GM21367 (cell line): ENCODE data around the gene HMX1.

Experiments
- ATAC-seq: cut with Tn5 transposase; IDR thresholded peaks from one replicate; pipeline ENCODE4 v1.9.1; 2021; ENCODE audit not compliant: unreplicated experiment

The HMX1 gene

GRCh38 chr4:8893227-8893623 is 21.6 kb upstream of the HMX1 start:
- no peak for ATAC-seq

GRCh38 chr4:8892556-8893226 is 21.1 kb upstream of the HMX1 start:
- no peak for ATAC-seq

GRCh38 chr4:8891646-8892555 is 20.3 kb upstream of the HMX1 start:
- no peak for ATAC-seq

GRCh38 chr4:8891255-8891645 is 19.6 kb upstream of the HMX1 start:
- no peak for ATAC-seq

GRCh38 chr4:8888856-8889255 is 17.2 kb upstream of the HMX1 start:
- ATAC-seq: no peak

GRCh38 chr4:8886612-8887406 is 15.2 kb upstream of the HMX1 start:
- no peak for ATAC-seq

GRCh38 chr4:8882239-8882638 is 10.6 kb upstream of the HMX1 start:
- ATAC-seq: no peak

GRCh38 chr4:8880851-8881250 is 9.2 kb upstream of the HMX1 start:
- no peak for ATAC-seq

- ATAC-seq: no peak
Measured at GRCh38 chr4:8879574-8879973, 7.9 kb upstream of the HMX1 start.

- no peak for ATAC-seq
Measured at GRCh38 chr4:8878421-8878820, 6.8 kb upstream of the HMX1 start.

- no peak for ATAC-seq
Measured at GRCh38 chr4:8877780-8878040, 6.1 kb upstream of the HMX1 start.

GRCh38 chr4:8876982-8877779 is 5.5 kb upstream of the HMX1 start:
- ATAC-seq: no peak

GRCh38 chr4:8874896-8875680 is 3.4 kb upstream of the HMX1 start:
- no peak for ATAC-seq

- ATAC-seq: no peak
Measured at GRCh38 chr4:8874003-8874895, 2.6 kb upstream of the HMX1 start.

- ATAC-seq: no peak
Measured at GRCh38 chr4:8872402-8873291, 1.0 kb upstream of the HMX1 start.

GRCh38 chr4:8870647-8871416 is 807 bp downstream of the HMX1 start:
- ATAC-seq: no peak

GRCh38 chr4:8869898-8870646 is 1.6 kb downstream of the HMX1 start:
- ATAC-seq: no peak
